ENCODE results near the gene PSAPL1. TPM values are rescaled to one million over a fixed set of nuclear protein-coding genes. Genes with fewer than 3 reads are reported as not detected.

Gene PSAPL1
- total and polyA plus RNA-seq, 2 of the 8 experiments (the other 6 are each of a cell fraction or from before 2014, with no cell fraction given), result 0.03 TPM; not detected in 1

- no peak for TF ChIP-seq ZNF274 (IDR thresholded peaks at IDR 0.05; ENCODE audit: borderline replicate concordance, extremely low read depth, low read length)
- no peak for TF ChIP-seq RXRA (IDR thresholded peaks at IDR 0.05; ENCODE audit: insufficient read depth, low read depth, low read length)
- TF ChIP-seq RAD21 (IDR thresholded peaks at IDR 0.05 in 1 of 2, conservative IDR thresholded peaks at IDR 0.05 in 1 of 2; ENCODE audit: low read depth in 2 of 2, low read length in 2 of 2), result no peak
- no peak for TF ChIP-seq JUND (IDR thresholded peaks at IDR 0.05; ENCODE audit: low read length)
- TF ChIP-seq HDAC2 (IDR thresholded peaks at IDR 0.05; ENCODE audit: borderline replicate concordance in 1 of 2, low read depth in 2 of 2, low read length in 2 of 2), result no peak
- no peak for TF ChIP-seq CREB1 (IDR thresholded peaks at IDR 0.05)
These were observed at the start of gene PSAPL1 (continued) for GRCh38 chr4:7434766-7435150.

Data from H1 (cell line).